HG02840 (cell line): ENCODE results near the gene SEPTIN1.
"Not testable (repeated sequence)": the region's sequence is repeated elsewhere in the genome, so short reads cannot be mapped to it uniquely, and the experiment has no call there.

ENCODE experiments used
- ATAC-seq: cut with Tn5 transposase; IDR thresholded peaks from one replicate; pipeline ENCODE4 v1.9.1; 2021; ENCODE audit warnings: mild to moderate bottlenecking, moderate library complexity, moderate number of reproducible peaks; ENCODE audit not compliant: unreplicated experiment, low FRiP score

Gene SEPTIN1

DNA sequence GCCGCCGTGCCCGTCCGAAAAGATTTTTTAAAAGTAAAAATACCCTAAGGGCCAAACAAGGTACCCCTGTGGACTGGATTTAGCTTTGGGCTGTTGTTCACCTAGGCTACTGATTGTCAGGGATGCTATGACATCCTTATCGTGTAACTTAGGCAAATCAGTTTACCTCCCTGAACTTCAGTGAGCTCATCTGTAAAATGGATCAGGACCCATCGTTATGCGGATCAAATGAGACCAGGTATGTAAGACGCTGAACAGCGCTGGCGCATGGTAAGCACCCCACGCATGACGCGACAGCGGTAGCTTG lies 24.4 kb upstream of the SEPTIN1 start:
- peak; percentile 4 for ATAC-seq

DNA sequence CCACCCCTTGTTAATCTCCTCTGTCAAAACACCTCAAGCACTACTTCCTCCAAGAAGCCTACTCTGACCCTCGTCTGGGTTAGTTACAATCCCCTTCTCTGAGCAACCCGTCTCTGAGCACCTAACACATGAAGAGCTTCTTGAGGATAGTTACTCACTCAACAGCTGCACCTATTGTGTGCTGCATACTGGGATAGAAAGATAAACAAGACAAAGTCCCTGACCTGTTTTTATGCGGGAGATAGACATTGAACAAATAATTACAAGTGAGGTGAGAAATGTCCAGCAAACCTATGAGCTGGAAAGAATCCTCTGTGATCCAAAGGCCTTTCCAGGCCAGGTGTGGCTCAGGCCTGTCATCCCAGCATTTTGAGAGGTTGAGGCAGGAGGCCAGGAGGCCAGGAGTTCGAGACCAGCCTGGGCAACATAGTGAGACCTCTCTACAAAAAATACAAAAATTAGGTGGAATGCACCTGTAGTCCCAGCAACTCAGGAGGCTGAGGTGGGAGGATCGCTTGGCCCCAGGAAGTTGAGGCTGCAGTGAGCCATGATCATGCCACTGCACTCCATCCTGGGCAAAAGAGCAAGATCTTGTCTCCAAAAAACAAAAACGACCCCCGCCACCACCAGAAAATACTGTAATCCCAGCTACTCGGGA lies 19.5 kb upstream of the SEPTIN1 start:
- ATAC-seq, result no peak

DNA sequence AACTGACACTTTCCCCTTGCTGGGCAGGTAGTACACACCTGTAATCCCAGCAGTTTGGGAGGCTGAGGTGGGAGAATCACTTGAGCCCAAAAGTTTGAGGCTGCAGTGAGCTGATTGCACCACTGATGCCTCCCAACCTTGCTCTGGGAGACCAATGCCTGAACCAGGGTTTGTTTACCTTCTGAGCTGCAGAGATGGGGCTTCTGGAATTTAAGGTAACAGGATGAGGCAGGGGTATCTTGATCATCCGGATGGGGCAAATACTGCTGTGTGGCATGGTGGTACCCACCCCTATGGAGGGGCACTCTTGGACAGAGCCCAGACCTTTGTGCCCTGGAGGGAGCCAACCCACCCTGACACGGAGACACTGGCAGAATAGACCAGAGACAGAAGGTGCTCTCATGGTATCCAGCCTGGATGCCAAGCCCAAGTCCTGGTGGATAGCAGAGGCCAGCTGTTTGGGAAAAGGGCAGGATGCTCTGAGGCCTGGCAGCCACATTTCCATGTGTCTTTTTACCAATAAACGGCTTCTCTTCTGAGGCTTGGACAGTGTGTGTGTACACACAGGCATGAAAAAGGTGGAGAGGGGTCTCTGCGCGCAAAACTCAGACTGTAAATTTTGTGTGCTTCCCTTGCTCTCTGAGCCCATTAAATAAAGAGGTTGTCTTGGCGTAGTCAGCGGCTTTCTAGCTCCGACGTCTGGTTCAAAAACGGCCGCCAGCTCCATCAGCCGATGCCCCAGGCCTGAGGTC lies 17.2 kb upstream of the SEPTIN1 start:
- no peak for ATAC-seq

DNA sequence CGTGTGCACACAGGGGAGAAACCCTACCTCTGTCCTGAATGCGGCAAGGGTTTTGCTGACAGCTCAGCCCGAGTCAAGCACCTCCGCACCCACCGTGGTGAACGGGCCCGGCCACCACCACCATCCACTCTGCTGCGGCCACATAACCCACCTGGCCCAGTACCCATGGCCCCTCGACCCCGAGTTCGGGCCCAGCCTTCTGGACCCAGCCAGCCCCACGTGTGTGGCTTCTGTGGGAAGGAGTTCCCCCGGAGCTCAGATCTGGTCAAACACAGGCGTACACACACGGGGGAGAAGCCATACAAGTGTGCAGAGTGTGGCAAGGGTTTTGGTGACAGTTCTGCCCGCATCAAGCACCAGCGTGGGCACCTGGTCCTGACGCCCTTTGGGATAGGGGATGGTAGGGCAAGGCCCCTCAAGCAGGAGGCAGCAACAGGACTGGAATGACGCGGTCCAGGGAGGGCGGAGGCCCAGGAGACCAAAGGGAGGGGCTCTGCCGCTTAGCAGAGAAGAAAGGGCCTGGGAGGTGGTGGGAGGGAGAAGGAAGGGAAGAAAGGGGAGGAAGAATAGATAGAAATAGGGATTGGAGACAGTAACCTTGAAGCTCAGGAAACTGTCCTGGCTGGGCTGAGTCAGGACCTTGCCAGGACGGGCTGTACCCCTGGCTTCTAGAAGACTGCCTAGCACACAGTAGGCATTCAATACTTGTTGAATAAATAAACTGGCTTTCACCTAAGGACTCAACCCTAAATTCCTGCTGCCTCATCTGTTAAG lies 16.5 kb upstream of the SEPTIN1 start:
- no peak for ATAC-seq

DNA sequence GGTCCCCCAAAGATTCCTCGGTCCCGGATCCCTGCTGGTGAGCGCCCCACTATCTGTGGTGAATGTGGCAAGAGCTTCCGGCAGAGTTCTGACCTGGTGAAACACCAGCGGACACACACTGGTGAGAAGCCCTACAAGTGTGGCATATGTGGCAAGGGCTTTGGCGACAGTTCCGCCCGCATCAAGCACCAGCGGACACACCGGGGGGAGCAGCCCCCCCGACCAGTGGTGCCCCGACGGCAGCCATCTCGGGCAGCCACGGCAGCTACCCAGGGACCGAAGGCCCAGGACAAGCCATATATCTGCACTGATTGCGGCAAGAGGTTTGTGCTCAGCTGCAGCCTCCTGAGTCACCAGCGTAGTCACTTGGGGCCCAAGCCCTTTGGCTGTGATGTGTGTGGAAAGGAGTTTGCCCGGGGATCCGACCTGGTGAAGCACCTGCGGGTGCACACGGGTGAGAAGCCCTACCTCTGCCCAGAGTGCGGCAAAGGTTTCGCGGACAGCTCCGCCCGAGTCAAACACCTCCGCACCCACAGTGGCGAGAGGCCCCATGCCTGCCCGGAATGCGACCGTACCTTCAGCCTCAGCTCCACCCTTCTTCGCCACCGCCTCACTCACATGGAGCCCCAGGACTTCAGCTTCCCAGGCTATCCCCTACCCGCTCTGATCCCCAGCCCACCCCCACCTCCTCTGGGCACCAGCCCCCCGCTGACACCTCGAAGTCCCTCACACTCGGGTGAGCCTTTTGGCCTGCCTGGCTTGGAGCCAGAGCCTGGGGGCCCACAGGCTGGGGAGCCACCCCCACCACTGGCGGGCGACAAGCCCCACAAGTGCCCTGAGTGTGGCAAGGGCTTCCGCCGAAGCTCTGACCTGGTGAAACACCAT lies 15.7 kb upstream of the SEPTIN1 start:
- ATAC-seq, result no peak

DNA sequence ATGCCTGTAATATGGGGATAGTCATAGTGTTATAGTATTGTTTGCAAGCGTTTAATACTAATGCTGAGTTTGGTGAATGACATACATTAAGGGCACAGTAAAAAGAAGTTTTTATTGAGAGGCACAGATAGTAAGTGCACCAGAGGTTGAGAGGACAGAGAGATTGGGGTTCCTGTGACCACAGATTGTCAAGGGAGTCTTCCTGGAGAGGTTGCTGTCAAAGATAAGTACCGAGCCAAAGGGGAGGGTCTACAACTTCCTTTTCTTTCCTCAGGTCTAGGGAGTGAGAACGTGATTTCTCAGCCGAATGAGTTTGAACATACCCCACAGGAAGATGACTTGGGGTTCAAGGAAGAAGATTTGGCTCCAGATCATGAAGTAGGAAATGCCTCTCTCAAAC lies 14.7 kb upstream of the SEPTIN1 start:
- ATAC-seq, result no peak

DNA sequence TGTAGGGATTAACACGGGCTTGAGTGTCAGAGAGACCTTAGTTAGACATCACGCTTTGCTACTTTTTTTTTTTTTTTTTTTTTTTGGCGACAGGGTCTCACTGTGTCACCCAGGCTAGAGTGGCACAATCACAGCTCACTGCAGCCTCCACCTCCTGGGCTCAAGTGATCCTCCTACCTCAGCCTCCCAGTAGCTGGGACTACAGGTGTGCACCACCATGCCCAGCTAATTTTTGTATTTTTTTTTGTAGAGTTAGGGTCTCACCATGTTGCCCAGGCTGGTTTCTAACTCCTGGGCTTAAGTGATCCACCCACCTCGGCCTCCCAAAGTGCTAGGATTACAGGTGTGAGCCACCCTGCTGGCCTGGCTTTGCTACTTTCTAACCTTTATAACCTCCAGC lies 14.3 kb upstream of the SEPTIN1 start:
- ATAC-seq, result not testable (repeated sequence)

DNA sequence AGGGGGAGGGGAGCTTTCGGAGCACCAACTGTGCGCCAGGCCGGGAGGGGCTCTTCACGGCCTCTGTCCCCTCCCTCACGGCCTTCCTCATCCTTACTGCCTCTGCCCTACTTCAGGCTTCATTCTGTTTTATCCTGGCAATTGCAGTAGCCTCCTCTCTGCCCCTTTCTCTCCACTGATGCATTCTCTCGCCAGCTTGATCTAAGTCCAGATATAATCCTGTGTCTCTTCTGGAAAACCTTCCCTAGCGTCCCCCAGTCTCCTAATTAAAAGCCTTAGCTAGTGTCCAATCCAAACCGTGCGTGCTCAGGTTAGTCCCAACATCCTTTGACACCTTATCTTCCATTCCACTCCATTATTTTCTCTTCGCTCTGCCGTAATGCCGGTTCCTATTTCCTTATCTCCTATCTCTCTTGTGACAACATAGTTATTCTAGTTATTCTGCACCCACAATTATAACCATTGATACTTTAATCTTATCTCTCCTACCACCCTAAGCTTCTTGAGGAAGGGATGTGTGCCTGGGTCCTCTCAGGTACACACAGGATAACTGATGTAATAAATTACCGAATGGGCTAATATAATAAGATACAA lies 13.7 kb upstream of the SEPTIN1 start:
- ATAC-seq, result peak; percentile 2

DNA sequence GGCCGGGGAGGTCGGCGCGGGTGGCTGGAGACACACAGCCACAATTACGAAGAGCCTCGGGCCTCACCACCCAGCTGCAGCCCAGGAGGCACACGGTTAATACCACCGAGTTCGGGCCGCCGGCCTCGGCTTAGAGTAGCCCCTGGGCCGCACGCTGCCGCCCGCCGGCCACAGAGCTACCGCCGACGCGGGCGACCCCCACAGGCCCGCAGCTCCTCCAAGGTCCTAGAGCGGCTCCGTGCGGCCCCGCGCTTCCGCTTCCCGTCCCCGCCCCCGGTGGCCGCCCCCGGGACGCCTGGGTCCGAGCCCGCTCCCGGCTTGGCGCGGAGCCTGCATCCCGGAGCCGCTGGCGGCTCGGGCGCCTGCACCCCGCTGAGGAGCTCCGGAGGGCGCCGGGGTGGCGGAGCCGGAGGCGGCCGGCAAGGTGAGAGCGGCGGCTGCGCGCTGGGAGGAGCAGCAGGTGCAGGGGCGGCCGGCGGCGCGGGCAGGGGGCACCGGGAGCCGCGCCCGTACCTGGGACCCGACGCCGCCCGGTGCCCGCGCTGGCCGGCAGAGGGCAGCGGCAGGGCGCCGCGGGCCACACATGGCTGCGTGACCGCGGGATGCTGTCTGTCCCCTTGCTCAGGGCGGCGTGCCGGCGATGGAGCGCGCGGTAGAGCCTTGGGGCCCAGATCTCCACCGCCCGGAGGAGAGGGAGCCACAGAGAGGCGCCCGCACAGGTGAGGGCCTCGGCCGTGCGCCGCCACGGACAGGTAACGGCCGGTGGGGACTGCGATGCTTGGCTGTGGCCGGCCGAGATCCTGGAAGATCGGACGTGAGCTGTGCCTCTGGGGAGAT lies 13.0 kb upstream of the SEPTIN1 start, which contains the start of gene ZNF48:
Gene ZNF48, plus strand, starts transcription at position 266 of the 837 bp plus-strand sequence. Its CDS starts 375 bp downstream, at position 641.
- ATAC-seq, result peak; percentile 77

DNA sequence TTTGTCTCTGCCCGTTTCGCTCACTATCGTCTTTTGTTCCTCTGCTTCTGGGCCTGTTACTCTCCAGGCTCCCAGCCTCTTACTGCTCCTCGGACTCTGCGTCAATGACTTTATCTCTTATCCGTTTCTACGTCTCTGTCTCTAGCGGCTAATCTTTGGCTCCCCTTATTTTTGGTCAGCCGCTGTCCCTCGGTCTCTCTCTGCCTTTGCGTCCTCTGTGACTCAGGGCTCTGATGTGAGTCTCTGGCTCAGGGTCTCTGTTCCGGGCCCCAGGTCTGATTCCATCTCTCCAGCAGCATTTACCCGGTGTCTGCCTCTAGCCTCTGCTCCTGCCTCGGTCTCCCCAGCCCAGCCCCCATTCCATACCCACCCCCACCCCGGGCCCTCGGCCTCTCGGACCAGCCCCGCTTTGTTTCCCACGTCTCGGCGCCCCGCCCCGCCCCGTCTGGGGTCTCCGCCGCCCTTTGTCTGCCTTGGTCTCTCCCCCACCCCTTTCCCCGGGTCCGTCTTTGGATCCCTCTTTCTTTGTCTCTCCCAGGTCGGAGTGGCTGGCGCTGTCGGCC lies 12.3 kb upstream of the SEPTIN1 start:
- no peak for ATAC-seq

DNA sequence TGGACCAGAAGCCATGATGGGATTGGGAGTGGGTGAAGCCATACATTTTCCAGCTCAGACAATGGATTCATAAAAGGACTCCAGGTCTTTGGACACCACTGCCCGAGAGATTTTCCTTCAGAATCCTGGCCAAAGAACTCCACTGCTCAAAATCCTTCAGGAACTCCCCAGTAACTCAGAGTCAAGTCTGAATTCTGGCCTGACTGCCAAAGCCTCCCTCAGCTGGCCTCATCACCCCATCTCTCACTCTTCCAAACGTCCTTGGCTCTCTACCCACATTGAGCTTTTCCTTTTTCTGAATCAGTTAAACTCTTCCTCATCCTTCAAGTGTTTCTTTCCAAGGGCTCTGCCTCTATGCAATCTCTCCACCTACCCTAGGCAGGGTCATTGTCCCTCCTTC lies 1.2 kb upstream of the SEPTIN1 start:
- ATAC-seq, result no peak

DNA sequence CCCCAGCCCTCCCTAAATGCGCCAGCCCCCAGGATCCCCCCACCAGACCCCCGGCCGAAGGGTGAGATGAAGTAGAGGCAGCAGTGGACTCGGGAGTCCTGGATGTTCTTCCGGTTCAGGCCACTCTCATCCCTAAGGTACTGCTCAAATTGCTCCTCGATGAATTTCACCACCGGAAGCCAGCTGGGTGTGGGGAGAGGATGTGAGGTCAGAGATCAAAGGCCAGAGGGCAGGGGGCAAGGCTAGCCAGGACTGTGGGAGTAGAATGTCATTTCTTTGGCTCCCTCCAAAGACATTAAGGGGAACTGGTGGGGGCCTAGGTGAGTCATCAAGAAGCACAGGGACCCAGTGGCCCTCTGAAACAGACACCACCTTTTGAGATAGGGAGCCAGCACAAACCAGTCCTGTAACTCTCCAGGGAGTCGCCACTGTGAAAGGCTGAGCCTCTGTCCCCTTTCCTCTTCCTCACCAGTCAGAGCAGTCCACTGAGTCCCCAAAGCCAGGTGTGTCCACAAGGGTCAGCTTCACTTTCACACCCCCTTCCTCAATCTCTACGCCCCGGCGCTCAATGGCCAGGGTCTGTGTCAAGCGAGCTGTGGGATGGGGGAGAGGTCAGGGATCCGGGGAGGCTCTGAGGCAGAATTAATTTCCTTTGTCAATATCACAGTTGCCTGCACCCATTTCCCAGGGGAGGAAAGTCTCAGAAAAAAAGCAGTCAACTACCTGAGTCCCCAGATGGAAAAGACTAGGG lies 895 bp downstream of the SEPTIN1 start:
- no peak for ATAC-seq

DNA sequence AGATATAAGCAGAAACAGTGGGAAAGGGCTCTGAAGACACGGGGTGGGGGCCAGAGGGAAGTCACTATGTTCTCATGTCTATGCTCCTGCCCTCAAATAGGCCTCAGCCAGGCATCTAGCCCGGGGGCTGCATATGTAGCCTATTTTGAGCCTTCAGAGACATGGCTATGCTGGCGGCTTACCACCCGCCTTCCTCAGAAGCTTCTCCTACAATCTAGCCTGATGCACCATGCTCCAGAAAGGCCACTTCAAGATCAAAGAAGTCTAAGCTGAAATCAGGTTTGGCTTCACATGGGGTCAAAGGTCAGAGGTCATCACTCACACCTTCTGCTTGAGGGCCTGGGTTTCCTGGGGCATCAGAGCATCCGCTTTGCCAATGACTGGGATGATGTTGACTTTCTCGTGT lies 1.6 kb downstream of the SEPTIN1 start:
- no peak for ATAC-seq

DNA sequence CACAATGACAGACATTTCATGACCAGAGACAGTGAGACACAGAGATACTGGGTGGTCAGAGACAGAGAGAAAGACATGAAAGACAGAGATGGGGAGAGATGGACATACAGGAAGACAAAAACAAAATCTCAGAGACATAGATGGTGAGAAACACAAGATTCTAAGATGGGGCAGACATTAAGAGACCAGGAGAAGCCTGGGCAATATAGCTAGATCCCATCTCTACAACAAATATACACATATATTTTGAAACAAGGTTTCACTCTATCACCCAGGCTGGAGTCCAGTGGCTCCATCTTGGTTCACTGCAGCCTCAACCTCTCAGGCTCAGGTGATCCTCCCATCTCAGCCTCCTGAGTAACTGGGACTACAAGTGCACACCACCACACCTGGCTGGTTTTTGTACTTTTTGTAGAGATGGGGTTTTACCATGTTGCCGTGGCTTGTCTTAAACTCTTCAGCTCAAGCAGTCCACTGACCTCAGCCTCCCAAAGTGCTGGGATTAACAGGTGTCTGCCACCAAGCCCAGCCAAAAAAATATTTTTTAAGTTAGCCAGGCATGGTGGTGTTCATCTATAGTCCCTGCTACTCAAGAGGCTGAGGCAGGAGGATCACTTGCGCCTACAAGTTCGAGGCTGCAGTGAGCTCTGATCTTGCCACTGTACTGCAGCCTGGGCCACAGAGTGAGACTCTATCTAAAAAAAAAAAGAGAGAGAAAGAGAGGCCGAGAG lies 2.1 kb downstream of the SEPTIN1 start:
- no peak for ATAC-seq

DNA sequence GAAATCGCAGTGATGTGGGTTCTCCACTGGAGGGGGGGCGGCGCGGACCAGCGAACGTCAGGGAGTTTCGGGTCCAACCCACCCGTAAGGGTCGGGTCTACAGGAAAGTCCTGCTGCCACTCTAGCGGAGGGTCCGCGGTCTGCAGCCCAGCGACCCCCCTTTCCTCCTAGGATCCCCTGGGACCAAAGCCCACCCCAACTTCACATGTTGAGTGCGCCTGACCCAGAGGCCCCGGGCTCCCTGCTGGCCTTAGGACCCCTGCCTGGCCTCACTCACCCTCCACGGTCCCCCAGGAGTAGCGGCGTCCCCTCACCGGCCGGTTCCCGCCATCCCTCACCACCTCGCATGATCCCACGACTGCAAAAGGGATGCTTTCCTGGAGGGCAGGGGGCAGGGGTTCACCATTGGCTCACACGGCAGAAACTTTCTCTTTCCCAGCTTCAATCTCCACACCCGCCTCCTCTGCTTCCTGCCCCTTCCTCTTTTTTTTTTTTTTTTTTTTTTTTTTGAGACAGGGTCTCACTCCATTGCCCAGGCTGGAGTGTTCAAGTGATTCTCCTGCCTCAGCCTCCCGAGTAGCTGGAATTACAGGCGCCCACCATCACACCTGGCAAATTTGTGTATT lies 3.1 kb downstream of the SEPTIN1 start:
- no peak for ATAC-seq

DNA sequence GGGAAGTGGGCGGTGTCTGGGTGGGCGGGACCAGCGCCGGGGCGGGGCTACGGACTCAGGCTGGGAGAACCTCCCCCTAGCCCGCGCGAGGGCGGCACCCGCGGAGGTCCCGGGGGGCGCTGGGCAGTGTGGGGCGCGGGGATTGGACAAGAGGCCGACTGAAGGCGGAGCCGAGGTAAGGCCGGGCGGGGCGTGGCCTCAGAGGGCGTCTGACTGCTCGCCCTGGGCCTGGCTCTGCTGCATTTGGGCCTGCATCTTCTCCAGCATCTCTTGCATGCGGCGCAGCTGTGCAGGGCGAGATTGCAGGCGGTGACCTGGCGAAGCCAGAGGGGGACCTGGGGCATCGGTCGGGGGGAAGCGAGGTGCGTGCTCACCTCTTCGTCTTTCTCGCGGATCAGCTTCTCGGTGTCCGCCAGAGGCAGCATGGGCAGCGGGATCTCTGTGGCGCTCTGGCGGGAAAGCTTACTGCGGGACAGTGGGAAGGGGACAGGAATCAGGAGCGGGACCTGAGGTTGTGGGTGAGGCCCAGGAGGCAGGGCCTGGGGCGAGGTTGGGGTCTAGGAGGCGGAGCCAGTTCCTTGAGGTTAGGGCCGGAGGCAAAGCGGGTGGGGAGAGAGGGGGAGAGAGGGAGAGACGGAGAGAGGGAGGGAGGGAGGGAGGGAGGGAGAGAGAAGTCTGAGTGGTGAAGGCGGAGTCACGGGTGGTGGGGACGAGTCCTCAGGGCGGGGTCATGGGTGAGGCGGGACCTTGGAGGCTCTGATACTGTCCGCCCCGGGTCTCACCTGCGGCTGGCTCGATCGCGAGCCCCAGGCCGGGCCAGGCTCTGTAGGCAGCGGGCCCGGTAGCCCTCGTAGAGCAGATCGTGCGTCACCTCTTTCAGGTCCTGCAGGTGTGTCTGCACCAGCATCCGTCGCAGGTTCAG lies 3.9 kb downstream of the SEPTIN1 start:
- ATAC-seq, result peak; percentile 79
